ENCODE results near the gene CADPS.

CADPS gene

DNA sequence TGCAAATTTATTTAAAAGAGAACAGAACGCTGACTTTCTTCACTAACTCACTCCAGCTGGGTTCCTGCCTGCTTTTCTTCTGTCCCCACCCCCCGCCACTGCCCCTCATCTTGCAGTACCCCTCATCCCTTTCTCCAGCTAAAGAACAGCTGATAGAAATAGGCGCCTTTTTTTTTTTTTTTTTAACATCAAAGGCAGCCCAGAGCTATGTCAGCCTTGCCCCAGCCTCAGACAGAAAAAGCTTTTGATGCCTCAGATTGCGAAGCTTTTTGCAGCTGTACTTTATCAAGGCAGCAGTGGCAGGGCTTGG is 1.8 kb downstream of the CADPS start:
- DNase-seq = no peak

DNA sequence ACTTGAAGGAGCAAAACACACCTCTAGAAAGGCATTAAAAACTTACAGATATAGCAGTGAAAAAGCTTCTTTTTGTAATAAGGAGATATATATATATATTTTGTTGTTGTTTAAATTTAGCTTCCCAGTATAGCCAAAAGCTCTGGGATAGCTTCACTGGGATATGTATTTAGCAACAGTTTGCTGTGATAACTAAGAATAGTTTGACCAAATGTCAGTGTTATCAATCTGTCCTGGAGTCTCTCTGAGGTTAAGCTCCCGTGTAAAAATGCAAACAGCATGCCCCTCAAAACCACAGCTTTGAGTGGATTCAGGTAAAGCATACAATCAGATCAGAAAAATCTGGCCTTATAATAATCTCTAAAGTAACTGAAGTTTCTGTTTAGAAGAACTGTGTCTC is 2.9 kb downstream of the CADPS start:
- DNase-seq = no peak

- DNase-seq = no peak
Observed at GRCh38 chr3:62870321-62870720, 4.9 kb downstream of the CADPS start.

DNA sequence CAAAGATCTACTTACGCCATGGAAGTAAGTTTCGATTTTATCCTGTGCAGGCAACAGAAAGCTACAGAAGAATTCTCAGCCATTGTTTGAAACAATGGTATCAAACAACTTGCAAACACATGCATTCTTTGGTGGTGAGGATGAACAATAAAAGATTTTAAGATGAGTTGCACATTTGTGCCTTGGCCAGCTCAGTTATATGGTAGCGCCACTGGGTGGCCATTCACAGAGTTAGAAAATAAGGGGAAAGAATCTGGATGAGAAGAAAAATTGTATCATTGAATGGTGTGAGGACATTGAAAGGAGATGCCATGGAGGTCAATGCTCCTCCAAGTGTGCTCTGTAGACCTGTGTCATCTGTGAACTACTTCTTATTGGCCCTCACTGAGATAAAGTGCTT is 11.6 kb downstream of the CADPS start:
- DNase-seq = no peak

GRCh38 chr3:62859203-62859791 is 15.9 kb downstream of the CADPS start:
- DNase-seq = no peak

DNA sequence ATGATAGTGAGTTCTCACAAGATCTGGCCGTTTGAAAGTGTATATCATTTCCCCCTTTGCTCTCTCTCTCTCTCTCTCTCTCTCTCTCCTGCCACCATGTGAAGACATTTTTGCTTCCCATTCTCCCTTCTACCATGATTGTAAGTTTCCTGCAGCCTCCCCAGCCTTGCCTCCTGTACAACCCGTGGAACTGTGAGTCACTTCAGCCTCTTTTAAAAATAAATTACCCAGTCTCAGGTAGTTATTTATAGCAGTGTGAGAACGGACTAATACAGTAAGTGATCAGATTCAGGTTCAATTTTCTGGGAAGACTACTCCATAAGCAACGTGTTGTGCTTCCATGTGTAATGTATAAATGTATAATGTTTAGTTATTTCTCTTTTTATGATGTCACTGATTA is 29.2 kb downstream of the CADPS start:
- no peak for DNase-seq

GRCh38 chr3:62843508-62843907 is 31.7 kb downstream of the CADPS start:
- DNase-seq = no peak

GRCh38 chr3:62839748-62840147 is 35.5 kb downstream of the CADPS start:
- no peak for DNase-seq

- no peak for DNase-seq
Observed at GRCh38 chr3:62837145-62837787, 38.0 kb downstream of the CADPS start.

DNA sequence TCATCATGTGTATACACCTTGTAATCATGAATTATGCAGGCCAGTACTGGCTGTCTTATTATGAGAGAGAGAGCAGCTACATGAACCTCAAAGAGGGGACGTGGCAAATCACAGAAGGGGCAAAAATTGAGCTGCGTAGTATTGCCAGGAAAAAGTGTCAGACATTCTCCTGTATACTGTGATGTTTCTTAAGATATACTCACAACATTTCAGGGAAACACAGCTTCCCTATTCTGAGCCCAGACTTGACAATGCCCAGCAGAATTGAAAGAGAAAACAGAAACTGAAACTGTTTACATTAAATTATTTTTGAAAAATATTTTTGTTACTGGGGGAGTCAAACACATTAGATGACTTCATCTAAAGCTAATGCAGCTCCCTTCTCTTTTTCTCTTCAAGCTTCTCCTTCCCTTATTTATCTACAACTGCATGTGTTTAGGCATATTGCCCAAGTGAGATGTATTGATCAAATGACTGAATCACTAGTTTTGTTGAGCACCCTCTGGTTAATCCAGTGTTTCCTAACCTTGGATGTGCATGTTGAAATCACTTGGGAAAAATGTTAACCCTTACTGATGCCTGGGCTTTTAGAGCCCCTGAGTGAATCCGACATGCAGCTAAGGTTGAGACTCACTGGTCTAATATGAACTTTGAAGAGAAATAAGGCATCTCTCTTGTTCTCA is 39.5 kb downstream of the CADPS start:
- DNase-seq = no peak

DNA sequence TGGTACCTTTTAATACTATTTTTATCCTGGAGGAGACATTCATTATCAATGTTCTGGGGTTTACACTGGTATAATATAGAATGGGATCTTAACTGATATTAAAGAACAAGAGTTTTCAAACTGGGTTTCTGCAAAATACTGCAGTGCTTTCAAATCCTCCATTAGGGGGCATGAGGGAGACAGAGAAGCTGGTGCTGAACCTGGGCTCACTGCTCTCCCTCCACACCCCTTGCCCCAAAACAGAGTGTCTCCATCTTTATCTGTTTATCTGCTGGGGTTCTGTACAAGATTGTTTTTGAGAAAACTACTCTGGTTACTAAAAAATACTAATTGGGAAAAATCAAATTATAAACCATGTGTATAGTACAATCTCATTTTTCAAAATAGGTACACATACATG is 41.7 kb downstream of the CADPS start:
- DNase-seq = no peak

GRCh38 chr3:62832553-62832952 is 42.7 kb downstream of the CADPS start:
- no peak for DNase-seq

DNA sequence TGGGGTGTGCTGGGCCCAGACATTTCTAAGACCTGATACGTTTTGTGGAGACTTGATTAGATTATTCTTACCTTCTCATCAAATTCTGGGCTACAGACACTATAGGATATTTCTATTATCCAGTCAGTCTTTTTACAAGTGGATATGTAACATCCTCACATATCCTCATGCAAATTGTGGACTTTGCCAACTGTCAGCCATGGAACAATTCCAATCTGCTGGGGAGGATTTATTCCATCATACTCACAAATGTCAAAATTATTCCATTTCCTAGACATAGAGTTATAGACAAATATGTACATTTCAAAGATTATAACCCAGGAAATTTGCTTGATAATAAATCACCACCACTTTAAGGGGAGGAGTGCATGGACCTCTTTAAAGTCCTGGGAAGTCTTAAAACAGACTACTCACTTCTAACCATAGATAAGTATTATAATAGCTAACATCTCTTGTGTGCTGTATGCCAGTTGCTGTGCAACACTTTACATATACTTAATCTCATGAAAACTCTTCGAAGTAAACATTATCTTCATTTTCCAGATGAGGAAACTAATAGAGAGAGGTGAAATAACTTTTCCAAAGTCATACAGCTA is 44.4 kb downstream of the CADPS start:
- DNase-seq = no peak

DNA sequence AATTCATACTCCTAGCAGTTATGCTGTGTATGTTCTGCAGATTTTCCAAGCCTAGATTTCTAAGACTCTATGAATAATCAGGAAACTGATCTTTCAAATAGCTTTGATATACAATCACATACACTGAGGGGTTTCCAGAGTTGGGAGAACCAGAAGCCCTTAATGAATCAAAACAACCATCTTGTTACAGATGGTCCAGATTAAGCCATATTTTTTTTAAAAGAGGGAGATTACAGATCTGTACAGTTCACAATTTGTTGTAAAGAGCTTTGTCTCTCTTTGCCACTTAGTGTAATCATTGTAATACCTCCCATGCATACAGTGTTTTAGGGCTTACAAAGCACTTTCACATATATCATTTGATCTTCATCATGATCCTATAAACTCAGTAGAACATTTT is 47.7 kb downstream of the CADPS start:
- DNase-seq = no peak

DNA sequence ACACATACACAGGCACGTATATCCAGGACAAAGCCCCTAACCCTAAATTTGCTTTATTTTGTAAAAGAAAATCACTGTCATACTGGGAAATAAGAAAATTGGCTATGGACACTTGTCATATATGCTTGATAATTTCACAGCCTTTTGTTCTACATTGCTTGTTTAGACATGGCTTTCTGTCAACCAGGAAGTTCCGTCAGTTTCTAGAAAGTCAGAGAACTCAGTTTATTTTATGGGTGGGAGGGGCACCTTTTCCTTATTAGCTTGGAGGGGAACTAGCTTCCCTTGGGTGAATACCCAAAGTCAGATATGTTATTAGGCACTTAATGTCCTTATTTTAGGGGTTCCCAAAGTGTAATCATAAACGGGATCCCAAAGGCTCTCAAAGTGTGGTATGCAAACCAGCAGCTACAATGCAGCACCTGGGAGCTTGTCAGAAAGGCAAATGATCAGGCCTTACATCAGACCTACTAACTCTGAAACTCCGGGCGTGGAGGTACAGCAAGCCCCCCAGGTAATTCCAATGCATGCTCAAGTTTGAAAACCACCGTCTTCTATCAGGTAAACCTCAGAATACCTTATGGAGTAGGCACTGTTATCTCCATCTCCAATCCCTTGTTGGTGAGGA is 50.1 kb downstream of the CADPS start:
- no peak for DNase-seq

DNA sequence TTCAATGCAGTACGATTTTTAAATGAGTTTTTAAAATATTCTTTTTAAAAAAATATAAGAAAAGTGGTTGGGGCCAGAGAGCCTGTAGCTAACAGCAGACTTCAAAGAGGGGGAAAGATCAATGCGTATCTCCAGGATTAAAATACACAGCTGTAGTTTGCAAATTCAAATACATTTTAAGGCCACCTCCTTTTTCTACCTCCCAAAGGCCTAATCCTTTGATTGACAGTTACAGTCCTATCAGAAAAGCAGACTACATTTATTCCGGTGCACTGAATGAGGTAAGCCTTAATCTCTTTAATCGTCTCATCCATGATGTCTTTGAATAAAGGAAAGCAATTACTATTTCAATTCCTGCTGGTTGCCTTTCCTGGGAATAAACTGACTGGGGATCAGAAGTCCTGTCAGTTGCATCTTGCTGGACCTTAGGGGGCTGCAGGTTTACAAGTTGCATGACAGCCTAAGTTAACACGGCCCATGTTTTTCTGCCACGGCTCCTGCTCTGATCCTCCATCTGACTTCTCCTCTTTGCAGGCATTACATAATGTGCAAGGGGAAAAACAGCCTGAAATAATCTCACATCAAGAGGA is 51.7 kb downstream of the CADPS start:
- no peak for DNase-seq

DNA sequence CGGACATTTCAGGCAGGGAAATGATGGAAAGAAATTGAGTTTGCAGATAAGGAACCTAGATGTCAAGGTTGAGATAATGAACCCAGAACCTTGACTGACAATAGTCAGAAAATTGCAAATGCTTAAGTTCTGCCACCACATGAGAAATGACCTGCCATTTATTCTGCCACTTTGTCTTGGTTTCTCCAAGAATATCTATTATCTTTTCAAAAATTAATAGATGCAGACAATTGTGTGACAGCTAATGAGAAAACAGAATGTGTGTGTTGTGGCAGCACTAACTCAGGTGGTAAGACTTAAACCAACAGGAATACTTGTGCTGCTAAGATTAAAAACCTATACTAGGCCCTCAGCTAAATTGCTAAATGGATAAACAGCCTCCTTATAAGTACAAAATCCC is 52.3 kb downstream of the CADPS start:
- no peak for DNase-seq

DNA sequence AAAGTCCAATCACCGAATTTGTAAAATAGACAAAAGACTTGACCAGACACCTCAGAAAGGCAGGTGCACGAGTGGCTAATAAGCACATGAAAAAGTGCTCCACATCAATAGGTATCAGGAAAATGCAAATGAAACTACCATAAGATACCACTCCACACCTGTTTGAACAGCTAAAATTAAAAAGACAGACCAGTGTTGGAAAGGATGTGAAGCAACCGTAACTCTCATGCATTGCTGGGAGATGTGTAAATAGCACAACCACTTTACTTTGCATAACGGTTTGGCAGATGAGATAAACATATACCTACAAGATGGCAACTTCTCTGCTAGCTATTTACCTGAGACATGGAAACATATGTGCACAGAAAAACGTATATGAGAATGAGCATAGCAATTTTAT is 56.9 kb downstream of the CADPS start:
- DNase-seq = no peak

DNA sequence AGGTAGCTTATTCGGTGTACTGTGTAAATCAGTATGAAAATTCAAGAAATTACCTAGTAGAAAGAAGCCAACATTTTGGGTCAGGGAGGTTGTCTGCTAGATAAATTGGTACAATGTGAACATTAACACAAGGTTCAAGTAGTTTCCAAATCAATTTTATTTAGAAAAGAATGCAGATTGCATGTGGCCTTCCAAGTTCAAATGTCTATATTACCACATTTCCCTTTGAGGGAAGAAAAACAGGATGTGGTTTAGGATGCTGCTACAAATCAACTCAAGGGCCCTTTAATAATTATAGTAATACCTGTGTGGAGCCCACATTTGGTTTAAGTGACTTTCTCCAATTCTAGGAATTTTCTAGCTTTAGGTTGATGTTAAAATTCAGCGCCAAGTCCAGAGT is 57.5 kb downstream of the CADPS start:
- no peak for DNase-seq

- DNase-seq = no peak
Observed at GRCh38 chr3:62815981-62816380, 59.2 kb downstream of the CADPS start.

DNA sequence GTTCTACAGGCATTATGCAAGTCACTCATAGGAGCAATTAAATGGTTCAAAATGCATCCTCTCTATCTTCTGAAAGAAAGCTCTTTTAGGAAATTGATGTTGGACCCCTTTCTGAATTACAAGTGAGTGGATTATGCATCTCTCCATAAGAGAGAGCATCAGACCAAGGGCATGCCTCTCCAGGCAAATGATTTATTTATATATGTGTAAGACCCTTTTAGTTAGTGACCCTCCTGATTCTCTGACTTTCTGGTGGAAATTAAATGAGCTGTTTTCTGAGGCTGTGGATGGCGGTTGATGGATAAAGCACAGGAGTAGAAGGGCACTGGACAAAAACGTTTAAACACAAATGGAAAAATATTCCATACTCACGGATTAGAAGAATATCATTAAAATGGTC is 62.6 kb downstream of the CADPS start:
- no peak for DNase-seq

DNA sequence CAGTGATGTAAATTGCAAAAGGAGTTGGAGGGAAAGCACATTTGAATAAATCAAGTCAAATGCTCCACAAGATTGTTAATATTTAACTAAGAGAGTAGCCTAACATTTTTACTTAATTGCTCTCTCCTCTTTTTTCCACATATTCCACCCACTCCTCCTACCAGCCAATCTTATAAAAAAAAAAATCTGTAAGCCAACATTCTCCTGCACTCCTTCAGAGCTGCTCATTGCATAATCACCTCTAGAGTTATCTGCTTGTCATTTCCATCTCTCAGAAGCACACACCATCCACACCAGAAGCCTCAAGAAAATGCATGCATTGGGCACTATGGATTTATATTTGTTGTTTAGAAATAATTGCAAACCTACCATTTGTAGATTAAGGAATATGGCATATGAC is 64.1 kb downstream of the CADPS start:
- no peak for DNase-seq

DNA sequence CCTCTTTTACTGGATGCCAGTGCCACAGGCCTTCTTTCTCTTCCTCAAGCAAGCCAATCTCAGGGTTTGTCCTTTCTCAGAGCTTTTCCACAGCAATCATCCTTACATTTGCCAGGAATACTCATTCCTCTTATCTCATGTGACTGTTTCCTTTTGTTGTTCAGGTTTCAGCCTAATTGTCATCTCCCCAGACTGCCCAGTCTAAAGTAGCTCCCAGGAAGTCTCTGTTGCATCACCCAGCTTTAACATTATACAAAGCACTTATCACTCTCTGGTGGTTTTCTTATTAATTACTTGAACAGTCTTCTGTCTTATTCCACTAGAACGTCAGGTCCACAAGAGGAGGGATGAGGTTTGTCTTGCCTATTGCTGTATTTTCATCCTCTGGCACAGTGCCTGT is 65.8 kb downstream of the CADPS start:
- no peak for DNase-seq
